GM18861 (cell line): ENCODE measurements around the gene AKAP6.

Experiments used
- ATAC-seq: cut with Tn5 transposase; IDR thresholded peaks from one replicate; pipeline ENCODE4 v1.9.1; 2021; ENCODE audit not compliant: unreplicated experiment

Gene AKAP6

GRCh38 chr14:32805979-32806378 lies 476.9 kb downstream of the AKAP6 start:
- ATAC-seq = no peak

DNA sequence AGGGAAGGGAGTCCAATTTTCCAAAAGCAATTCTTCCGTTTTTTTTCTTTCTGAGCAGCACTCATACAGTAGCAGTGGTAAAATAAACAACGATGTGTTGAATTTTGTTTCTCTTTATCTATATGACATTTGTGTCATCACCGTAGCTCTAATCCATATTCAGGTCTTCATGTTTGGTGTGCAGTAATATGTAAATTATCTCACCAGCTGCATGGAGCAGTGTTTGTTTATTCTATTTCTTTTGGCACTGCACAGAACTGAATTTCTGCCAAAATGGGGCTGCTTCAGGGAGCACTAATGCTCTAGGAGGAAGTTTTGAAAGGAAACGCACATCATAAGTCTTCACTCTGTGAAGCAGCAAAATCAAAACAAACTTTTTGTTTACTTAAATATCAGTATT lies 479.5 kb downstream of the AKAP6 start:
- ATAC-seq = no peak

GRCh38 chr14:32809255-32809654 lies 480.2 kb downstream of the AKAP6 start:
- no peak for ATAC-seq

- ATAC-seq = no peak
Observed at GRCh38 chr14:32813401-32813800, 484.3 kb downstream of the AKAP6 start.

- ATAC-seq = no peak
Observed at GRCh38 chr14:32814721-32815120, 485.6 kb downstream of the AKAP6 start.

DNA sequence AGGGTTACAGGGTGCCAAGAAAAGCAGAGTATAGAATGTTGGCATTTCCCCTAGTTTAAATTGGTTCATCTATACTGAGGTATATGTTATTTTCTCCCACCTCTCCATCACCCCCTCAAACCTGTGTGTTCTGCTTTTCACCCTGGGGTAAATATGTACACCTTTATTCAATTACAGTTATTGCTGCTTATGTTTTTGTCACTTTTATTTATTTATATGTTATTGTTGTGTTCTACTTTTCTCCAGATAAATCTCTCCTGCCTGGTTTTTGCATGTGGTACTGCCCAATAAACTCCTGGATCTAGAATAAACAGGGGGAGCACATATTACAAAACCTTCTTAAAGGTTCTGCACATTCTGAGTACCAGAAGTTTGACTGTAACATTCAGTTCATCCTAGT lies 487.5 kb downstream of the AKAP6 start:
- no peak for ATAC-seq

DNA sequence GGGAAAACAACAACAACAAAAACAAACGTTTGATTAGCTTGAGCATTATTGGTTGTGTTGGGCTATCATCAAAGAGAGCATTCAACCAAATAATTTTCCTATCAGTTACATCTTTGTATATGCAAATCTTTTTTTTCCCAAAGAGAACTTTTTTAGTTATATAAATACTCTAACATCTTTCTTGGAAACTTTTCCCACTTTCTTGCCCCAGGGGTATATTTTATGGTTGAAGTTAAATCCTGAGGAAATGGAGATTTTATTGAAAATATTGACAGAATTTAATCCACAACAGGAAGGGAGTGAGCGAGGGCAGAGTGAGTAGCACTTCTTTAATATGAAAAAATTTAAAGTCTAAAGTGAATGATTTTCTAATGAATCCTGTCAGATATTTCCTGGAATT lies 488.7 kb downstream of the AKAP6 start:
- ATAC-seq = no peak

- ATAC-seq = no peak
Observed at GRCh38 chr14:32818581-32818980, 489.5 kb downstream of the AKAP6 start.

DNA sequence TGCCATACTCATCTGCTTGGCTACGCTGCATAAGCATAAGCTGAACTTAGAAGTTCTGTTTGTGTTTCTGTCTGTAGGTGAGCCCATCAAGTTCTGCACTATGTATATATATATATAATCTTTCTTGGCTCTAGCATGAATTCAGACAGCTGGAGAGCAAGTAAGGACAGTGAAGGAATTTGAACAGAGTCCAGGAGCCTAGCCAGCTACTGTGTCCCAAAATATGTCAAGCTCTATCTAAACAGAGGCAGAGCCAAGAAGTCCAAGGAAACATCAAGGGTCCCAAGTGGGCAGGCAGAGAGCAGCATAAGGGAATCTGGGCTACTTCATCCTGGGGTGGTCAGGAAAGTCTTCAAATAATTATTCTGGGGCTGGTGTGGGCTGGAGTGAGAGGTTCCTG lies 491.1 kb downstream of the AKAP6 start:
- no peak for ATAC-seq

DNA sequence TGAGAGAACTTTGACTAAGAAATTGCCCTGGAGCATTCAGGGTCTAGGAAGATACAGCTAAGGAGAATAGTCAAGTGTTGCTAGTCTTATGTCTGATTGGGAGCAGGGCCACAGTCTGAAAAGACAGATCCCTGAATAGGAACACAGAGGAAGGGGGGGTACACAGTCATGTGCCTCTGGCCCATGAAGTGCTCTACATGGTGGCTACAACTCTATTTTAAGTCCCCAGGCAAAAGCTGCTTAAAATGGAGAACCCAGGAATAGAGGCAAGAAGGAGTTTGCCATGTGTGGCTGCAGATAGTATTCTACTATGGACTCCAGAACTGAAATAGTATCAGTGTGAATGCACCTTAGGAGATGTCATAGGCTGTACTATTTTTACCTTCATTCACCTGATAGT lies 491.6 kb downstream of the AKAP6 start:
- no peak for ATAC-seq

- no peak for ATAC-seq
Observed at GRCh38 chr14:32821964-32822653, 493.0 kb downstream of the AKAP6 start.

GRCh38 chr14:32823706-32824105 lies 494.6 kb downstream of the AKAP6 start:
- no peak for ATAC-seq

- ATAC-seq = no peak
Observed at GRCh38 chr14:32824195-32824594, 495.1 kb downstream of the AKAP6 start.

GRCh38 chr14:32825058-32825457 lies 496.0 kb downstream of the AKAP6 start:
- ATAC-seq = no peak

DNA sequence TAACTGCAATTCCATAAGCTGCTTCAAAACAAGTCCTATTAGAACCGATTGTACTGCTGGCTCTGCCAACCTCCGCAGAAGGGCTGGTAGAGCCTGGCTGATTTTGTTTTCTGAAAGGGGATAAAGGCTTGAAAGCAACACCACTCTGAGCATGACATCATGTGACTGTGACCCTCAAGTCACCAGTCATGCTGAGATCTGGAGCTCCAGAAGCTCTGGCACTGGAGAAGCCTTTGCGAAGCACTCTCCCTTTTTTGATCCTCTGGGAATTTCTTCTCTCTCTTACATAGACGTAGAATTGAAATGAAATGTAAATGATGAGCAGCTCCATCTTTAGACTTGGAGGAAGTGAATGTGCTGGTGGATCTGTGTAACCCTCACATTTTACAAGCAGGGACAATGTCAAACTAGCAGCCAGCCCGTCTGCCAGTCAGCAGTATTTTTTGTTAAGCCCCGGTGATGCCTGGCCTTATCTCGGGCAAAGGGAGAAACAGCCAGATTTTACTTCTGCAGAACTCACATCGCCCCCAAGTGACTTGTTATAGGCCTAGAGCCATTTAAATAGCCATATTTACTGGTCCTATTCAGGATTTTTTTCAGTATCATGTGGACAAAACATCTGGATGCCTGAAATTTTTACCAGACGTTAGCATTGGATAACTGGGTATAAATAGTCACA lies 497.4 kb downstream of the AKAP6 start:
- no peak for ATAC-seq

DNA sequence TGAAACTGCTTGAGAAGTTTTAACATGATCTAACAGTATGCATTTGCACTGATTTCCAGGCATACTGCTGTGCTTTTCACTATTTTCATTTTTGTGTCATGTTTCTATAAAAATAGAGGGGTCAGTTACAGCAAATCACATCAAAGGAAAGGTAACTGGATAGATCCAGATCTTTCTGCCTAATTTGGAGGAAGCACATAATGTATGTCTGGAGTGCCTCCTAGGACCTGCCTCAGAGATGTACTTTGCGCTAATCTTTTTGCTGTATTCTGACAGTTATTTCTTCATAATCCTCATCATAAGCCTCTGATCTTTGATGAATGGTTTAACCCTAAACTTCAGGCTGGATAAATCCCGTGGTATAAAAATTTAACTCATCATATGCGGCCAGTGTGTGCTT lies 498.4 kb downstream of the AKAP6 start:
- no peak for ATAC-seq

- ATAC-seq = no peak
Observed at GRCh38 chr14:32835924-32836323, 506.8 kb downstream of the AKAP6 start.

DNA sequence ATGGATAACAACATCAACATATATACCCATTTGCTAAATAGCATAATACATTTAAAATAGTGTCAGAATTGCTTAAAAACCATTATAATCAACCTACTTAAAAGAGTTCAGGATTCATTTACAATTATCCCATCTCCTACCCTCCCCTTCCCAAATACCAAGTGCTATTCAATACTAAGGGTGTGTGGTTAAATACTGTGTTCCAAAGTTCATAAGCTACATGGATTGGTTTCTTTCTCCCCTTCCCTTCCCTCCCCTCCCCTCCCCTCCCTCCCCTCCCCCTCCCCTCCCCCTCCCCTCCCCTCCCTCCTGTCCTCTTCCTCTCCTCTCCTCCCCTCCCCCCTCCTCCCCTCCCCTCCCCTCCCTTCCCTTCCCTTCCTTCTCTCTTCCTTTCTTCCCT lies 512.6 kb downstream of the AKAP6 start:
- ATAC-seq = no peak

GRCh38 chr14:32846821-32847365 lies 517.8 kb downstream of the AKAP6 start:
- no peak for ATAC-seq

GRCh38 chr14:32847867-32848266 lies 518.8 kb downstream of the AKAP6 start:
- ATAC-seq = no peak

DNA sequence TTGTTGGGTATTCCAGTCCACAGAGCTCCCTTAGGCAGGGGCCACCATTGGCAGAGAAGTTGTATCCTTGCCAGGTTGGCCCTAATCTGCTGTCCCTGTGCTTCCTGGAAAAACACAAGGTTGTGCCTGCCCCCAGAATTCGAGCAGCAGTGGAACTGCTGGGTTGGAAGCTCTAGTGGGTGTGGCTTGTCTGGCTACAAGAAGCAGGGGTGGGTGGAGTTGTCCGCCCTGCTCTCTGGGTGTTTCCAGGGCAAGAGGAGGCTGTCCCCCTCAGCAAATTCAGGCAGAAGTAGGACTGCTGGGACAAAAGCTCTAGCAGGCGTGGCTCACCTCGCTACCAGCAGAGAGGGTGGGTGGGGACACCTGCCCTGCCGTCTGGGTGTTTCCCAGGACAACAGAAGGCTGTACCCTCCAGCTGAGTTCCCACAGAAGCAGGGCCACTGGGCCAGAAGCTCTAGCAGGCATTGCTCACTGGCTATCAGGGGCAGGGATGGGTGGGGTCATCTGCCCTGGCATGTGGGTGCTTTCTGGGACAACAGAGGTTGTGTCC lies 536.8 kb downstream of the AKAP6 start:
- no peak for ATAC-seq

DNA sequence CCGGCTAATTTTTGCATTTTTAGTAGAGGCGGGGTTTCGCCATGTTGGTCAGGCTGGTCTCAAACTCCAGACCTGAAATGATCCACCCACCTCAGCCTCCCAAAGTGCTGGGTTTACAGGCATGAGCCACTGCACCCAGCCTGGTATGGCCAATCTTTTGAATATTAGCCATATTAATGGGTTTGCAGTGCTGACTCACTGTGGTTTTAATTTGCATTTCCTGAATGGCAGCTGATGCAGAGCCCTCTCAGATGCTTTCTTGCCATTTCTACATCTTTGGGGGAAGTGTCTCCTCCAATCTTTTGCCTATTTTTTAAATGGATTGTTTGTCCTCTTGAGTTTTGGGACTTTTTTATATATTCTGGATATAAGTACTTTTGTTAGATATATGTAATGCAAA lies 554.1 kb downstream of the AKAP6 start:
- no peak for ATAC-seq
